OCI-LY3 (cell line): ENCODE data around the gene ANKAR.

ENCODE experiments used
- EZH2phosphoT487 ChIP-seq: fragments of 200-600 bp; shearing (Covaris generic); IDR thresholded peaks from 2 replicates; pipeline ENCODE4 v1.6.1; 2018; ENCODE audit warnings: antibody characterized with exemption, mixed run types, low read depth
- TF ChIP-seq, protein P1 (sequence below): fragments of 200-600, 300-600 bp; sonication (generic); IDR thresholded peaks from 2 replicates; pipeline ENCODE4 v1.5.1; 2014; ENCODE audit warnings: antibody characterized with exemption, low read length, low read depth

DNA sequence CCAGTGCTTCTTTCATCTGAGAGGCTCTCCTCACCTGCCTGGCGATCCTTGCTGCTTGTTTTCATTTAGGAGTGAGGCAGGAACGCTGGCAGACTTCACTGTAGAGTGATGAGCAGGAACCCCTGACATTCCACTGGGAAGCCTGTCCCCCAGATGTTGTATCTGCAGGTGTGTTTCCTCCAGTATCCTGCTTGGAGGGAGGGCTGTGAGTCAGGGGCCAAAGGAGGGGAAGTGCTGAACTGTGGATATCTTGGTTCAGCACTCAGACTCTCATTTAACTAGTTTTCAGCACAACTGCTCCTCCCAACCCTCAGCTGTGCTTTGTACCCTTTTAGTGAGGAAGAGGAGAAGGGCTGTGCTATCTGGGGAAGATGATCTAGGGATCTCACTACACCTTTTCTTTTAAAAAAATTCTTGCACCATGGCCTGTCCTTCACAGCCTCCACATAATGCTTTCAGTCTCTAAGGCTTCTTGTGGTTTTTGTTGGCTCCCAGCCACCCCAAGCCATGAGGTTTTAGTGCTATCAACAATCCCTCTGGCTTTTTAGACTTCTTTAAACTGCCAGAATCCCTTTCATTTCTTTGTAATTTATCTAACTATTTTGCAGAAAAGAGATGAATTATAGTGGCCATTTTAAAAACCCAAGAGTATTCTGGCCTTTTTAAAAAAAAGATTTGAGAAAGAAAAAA, 11.2 kb downstream of the ANKAR start:
- TF ChIP-seq, protein P1, sequence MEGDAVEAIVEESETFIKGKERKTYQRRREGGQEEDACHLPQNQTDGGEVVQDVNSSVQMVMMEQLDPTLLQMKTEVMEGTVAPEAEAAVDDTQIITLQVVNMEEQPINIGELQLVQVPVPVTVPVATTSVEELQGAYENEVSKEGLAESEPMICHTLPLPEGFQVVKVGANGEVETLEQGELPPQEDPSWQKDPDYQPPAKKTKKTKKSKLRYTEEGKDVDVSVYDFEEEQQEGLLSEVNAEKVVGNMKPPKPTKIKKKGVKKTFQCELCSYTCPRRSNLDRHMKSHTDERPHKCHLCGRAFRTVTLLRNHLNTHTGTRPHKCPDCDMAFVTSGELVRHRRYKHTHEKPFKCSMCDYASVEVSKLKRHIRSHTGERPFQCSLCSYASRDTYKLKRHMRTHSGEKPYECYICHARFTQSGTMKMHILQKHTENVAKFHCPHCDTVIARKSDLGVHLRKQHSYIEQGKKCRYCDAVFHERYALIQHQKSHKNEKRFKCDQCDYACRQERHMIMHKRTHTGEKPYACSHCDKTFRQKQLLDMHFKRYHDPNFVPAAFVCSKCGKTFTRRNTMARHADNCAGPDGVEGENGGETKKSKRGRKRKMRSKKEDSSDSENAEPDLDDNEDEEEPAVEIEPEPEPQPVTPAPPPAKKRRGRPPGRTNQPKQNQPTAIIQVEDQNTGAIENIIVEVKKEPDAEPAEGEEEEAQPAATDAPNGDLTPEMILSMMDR: no peak
- TF ChIP-seq EZH2phosphoT487: no peak
